ENCODE measurements around the gene TMEM181.
A peak's percentile ranks its signal among the peaks of the same experiment; 100 is the strongest.
"Not testable (repeated sequence)": the region's sequence is repeated elsewhere in the genome, so short reads cannot be mapped to it uniquely, and the experiment has no call there.

TMEM181 gene

GRCh38 chr6:158624684-158625682 is 65.1 kb downstream of the TMEM181 start:
- peak; percentile 46 for DNase-seq

- no peak for DNase-seq
These were observed 66.0 kb downstream of the TMEM181 start for GRCh38 chr6:158625881-158626305.

- DNase-seq = no peak
These were observed 66.7 kb downstream of the TMEM181 start for GRCh38 chr6:158626360-158627167.

GRCh38 chr6:158627168-158627939 is 67.5 kb downstream of the TMEM181 start:
- no peak for DNase-seq

GRCh38 chr6:158627940-158628211 is 68.0 kb downstream of the TMEM181 start:
- no peak for DNase-seq

- no peak for DNase-seq
These were observed 68.7 kb downstream of the TMEM181 start for GRCh38 chr6:158628542-158628941.

- DNase-seq = no peak
These were observed 69.7 kb downstream of the TMEM181 start for GRCh38 chr6:158629367-158630221.

GRCh38 chr6:158630938-158631616 is 71.2 kb downstream of the TMEM181 start:
- no peak for DNase-seq

- no peak for DNase-seq
These were observed 72.0 kb downstream of the TMEM181 start for GRCh38 chr6:158631678-158632537.

- not testable (repeated sequence) for DNase-seq
These were observed 72.7 kb downstream of the TMEM181 start for GRCh38 chr6:158632538-158633119.

GRCh38 chr6:158633127-158633526 is 73.2 kb downstream of the TMEM181 start:
- no peak for DNase-seq

GRCh38 chr6:158634695-158635426 is 75.0 kb downstream of the TMEM181 start:
- DNase-seq = no peak

- DNase-seq = no peak
These were observed 75.7 kb downstream of the TMEM181 start for GRCh38 chr6:158635427-158636073.

GRCh38 chr6:158636778-158637177 is 76.9 kb downstream of the TMEM181 start:
- DNase-seq = no peak

- no peak for DNase-seq
These were observed 78.5 kb downstream of the TMEM181 start for GRCh38 chr6:158638324-158638854.

GRCh38 chr6:158639056-158639455 is 79.2 kb downstream of the TMEM181 start:
- no peak for DNase-seq

- DNase-seq = no peak
These were observed 80.6 kb downstream of the TMEM181 start for GRCh38 chr6:158640519-158640918.

- no peak for DNase-seq
These were observed 82.3 kb downstream of the TMEM181 start for GRCh38 chr6:158642097-158642601.

All from NCI-H345 (cell line).